IPS DF 19.7 (cell line): Measurements from ENCODE around the gene TFB1M.
A peak's percentile ranks its signal among the peaks of the same experiment; 100 is the strongest.
"Not testable (repeated sequence)": the region's sequence is repeated elsewhere in the genome, so short reads cannot be mapped to it uniquely, and the experiment has no call there.

ENCODE experiments used
- DNase-seq: peaks from one replicate; pipeline ENCODE4 v3.0.0-alpha.2; 2013; ENCODE audit warnings: low read depth, low spot score

The TFB1M gene

DNA sequence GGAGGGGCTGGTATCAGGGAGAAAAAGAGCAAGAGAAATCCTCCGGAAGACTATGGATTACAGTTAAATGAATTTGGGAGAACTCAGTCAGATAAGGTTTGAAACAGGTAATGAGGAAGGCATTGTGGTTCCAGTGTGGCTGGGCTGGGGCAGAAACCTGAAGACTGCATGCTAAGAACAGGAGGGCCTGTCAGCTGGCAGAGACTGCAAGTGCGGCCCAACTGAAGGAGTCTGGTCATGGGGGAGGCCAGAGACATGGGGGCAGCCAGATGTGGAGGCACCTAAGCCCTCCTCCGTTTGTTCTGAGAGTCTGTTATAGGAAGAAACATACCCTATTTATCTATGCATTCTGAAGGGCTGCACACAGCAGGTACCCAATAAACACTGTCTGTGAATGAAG, 16.6 kb downstream of the TFB1M start:
- no peak for DNase-seq

DNA sequence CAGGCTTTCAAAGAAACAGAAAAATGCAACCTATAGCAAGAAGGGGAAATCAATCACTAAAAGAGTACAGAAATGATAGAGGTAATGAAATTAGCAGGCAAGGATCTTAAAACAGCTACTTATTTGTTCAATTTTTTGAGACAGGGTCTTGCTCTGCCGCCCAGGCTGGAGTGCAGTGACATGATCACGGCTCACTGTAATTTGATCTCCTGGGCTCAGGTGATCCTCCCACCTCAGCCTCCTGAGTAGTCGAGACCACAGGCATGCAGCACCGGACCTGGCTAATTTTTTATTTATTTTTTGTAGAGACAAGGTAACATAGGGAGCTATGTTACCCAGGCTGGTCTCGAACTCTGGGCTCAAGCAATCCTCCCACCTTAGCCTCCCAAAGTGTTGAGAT, 21.6 kb downstream of the TFB1M start:
- DNase-seq: no peak

DNA sequence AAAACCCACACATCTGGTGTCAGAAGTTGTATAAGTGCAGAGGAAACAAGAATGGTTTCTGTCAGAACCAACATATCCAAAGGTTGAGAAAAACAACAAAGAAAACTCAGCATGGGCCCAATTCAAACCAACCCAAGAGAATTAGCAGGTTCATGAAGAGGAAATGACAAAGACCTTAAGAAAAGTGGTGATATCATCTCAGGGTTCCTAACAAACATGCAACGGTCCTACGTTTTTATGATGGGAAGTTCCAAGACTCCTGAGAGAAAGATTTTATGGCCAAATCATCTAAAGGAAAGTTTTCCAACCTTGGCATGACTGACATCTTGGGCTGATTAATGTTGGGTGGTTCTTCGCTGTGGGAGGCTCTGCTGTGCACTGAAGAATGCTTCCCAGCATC, 23.0 kb downstream of the TFB1M start:
- no peak for DNase-seq

DNA sequence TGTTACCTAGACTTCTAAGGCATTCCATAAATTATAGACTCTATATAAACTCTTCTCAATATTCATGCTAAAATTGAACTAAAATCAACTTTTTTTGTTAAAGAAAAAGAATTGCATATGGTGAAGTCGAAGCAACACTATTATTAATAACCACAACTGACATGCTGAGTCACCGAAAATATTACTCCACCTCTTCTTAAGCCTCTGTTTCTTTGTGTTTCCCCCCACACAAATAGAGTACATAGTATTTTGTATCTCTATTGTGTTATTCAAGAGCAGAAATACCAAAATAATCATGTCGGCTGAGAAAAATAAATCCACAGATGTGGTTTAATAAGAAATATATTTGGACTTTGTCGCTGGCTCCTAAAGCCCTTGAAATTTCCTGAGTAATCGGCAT, 23.8 kb downstream of the TFB1M start:
- no peak for DNase-seq

DNA sequence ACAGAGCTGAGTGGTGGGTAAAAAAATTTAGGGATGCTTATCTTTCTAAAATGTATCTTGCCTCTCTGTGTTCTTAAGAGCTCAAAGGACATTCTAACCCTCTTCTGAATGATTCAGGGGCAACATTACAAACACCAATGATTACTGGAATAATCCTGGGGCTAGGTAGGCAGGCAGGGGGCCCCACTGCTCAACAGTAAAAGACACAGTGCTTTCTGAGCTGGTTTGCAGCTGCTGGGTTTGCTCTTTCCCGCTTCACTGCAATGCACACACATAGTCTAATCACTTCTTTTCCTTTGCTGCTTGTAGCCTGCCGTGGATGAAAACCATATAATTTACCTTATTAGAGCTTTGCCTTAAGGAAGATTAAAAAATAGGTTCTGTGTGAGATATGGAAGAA, 26.5 kb downstream of the TFB1M start:
- DNase-seq: no peak

DNA sequence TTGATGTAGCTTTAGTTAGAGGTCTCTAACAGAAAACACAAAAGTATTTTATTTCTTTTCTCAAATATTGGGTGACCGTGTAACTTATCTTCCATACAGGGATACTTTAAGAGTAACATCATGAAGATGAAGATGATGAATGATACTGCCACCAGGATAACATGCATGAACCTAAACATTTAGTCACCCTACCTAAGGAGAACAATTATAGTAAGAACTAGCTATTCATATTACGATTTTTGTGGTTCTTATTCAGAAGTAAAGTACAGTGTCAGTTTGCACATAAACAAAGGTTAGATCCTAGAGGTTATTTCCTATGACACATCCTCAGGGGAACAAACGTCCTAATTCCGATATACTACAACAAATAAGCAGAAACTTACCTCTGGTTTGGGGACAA, 29.5 kb downstream of the TFB1M start:
- no peak for DNase-seq

DNA sequence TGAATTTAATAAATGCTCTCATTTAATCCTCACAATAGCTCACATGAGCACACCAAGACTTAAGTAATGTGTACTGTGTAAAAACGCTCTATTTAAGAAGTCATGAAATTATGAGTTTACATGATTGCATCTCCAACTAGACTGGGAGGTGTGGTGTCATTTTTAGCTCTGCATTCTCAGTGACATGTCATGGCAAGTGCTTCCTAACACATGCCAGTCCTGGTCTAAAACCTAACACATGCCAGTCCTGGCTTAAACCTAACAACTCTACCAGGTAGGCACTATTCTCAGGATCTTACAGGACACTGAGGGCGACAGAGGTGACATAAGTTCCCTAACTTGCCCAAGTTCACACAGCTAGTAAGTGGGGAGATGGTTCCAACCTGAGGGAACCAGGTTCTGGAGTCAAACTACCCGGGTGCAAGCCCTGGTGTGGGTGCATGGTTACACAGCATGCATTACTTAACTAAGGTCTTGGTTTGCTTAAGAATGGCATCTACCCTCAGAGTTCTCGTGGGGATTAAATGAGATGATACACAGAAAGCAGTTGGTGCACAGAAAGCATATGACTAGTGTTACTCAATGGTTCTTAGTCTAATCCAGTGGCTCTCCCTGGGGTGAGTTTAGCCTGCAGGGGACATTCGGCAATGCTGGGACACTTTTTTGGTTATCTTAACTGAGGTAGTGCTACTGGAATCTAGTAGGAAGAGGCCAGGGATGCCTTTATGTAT, 35.8 kb downstream of the TFB1M start:
- no peak for DNase-seq

- no peak for DNase-seq
Observed at GRCh38 chr6:155276638-155277037, 37.6 kb downstream of the TFB1M start.

GRCh38 chr6:155275808-155276480, 38.3 kb downstream of the TFB1M start:
- DNase-seq: no peak

GRCh38 chr6:155274533-155274932, 39.8 kb downstream of the TFB1M start:
- no peak for DNase-seq

DNA sequence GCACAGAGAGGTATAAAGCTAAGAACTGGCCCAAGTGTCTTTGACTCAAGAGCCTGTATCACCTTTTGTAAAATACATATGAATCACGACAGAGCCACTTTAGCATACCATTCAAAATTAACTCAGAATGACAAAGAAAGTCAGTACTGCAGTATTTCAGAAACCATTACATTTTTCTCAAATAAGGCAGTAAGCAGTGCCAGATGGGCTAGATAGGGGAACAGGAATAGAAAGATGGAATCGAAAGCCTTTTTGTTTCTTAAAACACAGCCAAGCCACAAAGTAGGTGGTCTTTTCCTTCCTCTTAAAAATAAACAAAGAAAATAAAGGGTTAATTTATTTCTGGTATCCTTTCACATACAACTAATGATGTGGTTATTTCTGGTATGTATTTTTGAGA, 40.2 kb downstream of the TFB1M start:
- DNase-seq: no peak

DNA sequence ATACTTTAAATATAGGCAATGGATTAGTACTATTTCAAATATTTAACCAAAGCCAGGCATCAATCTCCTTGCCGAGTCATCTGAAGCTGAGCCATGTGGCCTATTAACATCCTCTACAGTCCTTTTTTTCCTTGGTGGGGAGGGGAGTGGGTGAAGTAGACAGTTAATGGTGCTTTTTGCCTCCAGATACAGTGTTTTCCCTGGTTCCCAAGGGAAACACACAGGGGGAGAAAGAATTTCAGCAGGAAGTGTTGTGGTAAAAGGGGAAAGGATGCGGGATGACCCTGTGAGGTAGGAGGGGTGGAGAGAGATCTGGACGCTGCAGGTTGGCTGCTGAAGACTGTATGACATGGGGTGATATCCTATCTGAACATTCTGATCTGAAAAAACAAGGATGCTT, 40.9 kb downstream of the TFB1M start:
- peak; percentile 54 for DNase-seq

GRCh38 chr6:155272353-155273232, 41.7 kb downstream of the TFB1M start:
- DNase-seq: no peak

DNA sequence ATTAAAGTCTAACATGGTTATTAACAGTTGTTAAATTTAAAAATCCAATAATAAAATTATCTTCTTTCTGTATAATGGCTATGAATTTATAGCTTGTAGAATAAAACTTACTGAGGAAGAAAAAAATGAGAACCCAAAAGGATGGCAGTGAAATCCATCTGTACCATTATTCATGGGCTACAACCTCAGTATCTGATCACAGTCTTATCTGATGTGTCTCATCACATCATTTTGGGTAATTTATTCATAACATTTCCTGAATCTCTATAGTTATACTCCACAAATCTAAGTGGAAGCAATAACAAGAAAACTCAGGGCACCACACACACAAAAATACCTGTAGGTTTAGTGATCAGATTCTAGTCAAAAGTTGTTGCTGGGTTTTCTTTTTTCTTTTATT, 43.1 kb downstream of the TFB1M start:
- DNase-seq: no peak

DNA sequence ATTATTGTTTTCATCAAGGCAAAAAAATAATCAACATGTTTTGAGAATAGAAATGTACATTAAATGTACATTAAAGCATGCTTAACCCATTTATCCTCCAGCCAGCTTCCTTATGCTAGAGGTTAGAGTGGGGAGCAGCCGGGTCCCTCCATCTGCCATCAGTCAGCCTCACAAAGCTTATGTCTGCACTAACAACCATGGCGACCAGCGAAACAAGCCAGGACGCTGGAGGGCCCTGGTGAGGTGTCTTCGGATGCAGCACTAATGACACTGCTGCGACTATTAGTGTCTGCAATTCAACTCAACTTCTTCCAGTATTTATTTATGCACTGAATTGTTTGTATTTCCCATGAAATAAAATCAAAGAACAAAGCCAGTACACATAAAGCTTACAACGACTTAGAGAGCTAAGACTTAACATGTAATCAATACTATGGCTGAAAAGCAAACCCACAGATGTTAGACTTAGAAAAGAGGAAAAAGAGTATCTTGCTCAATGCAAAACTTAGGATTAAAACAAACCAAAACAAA, 43.7 kb downstream of the TFB1M start:
- DNase-seq: no peak

DNA sequence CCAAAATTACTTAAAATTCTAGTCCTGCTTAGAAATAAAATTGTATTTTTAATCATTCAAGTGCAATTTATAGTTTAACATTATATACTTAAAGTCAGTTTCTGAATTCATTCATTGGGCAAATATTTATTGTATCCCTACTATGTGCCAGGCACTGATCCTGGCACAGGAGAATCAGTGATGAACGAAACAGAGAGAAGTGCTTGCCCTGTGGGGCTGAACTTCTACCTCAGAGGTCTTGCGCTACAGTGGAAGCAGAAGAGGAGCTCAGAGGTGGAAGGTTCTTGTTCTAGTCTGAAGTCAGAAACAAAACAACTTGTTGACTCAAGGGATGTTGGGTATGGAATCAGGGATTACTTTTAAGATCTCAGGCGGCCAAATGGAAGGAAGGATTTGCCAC, 44.5 kb downstream of the TFB1M start:
- DNase-seq: no peak

DNA sequence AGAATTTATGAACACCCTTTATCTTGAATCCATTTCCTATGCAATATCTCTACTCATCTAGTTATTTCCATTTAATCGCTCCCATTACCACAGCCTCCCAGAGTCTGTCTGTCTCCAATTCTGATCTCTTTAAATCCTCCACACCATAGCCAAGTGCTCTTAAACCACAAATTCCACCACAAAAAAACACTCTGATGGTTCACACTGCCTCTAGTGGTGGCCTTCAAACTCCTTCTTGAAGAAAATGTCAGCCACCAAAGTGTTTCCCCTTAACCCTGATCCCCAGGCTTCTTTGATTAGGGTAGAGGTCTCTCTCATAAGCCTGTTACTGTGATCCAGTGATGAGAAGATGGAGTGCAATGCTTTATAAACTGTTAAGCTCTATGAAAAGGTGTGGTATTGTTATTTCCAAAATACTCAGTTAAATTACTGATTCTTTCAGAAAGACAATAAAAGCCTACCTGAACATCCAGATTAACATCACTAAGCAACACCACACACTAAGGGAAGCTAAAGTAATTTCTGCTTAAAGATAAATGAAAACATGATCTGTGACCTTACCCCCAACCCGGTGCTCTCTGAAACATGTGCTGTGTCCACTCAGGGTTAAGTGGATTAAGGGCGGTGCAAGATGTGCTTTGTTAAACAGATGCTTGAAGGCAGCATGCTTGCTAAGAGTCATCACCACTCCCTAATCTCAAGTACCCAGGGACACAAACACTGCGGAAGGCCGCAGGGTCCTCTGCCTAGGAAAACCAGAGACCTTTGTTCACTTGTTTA, 46.0 kb downstream of the TFB1M start:
- not testable (repeated sequence) for DNase-seq

GRCh38 chr6:155267411-155267810, 46.9 kb downstream of the TFB1M start:
- DNase-seq: no peak

DNA sequence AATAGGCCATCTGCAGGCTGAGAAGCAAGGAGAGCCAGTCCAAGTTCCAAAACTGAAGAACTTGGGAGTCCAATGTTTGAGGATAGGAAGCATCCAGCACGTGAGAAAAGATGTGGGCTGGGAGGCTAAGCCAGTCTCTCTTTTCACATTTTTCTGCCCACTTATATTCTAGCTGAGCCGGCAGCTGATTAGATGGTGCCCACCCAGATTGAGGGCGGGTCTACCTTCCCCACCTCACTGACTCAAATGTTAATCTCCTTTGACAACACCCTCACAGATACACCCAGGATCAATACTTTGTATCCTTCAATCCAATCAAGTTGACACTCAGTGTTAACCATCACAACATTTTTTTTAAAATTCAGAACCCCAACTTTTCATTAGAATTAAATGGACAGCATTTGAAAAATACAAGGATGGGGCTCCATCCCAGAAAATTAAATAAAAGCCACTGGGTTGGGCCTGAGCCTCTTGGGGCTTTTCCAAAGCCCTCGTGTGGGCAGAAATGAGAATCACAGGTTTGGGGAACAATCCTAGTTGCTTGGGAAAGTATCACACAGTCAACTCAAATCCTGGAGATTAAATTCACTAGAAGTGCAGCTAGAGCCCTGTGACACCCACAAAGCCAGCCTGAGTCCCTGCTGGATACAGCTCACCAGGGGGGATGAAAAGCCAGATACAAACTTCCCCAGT, 48.3 kb downstream of the TFB1M start:
- no peak for DNase-seq

DNA sequence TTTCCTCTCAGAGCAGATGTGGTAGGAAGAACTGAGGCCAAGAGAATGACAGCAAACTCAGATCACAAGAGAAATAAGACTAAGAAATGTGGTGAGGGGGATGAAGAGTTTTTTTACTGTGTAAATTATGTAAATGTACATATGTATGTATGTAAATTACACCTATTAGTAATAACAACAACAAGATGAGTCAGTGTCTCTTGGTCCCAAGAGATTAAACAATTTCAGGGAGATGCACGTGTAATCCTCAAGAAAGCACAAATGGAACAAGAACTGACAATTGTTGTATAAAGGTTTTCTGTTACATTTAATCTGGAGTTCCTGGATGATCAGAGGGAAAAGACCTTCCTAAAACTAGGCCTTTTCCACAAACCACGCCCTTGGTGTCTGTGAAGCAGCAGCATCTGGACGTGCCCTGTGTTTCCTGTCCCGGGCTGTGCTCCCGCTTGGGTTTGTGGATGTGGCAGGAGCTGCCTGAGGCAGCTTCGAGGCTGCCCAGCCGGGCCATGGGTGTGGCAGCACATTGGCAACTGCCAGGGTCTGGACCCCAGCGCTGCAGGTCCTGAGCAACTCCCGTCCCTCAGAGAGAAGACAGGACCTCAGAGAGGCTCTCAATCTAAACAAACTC, 49.5 kb downstream of the TFB1M start:
- DNase-seq: no peak
